ENCODE data around the gene BAIAP2. TPM values are rescaled to one million over a fixed set of nuclear protein-coding genes. Genes with fewer than 3 reads are reported as not detected.

Gene BAIAP2
- total and polyA plus RNA-seq, 2 of the 13 experiments (the other 11 are each of a cell fraction or from before 2014, with no cell fraction given) = 22.5 to 24.0 TPM

DNA sequence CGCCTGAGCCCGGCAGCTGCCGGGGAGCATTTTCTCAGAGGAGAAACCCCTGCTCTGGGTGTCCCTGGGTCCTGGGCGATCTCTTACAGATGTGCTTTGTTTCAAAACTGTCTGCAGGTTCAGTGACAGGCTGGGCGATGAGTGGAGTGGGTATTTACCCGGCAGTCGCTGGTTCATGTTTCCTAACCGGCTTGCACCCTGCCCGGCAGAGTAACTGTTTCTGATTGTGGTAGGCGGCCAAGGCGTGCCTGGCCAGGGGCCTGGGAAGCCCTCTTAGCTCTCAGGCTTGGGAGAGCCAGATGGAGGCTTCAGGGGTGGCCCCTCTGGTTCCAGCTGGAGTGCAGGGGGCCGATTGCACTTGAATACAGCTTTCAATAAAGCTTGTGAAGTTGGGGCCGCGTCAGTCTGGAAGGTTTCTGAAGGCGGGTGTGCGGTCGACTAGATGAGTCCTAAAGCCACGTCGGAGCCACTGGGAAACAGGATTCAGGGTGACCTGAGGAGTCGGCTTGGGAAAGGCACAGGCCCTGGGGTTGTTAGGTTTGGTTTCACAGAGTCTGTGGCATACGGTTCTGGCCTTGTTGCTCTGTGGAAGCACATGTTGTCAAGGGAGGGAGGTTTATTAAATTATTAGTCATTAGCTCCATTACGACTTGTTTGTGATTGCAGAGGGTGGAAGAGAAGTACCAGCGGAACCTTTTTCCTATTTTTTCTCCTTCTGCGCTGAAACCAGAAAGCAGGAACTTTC lies 1.4 kb downstream of the BAIAP2 start (continued):
- TF ChIP-seq, protein P1, sequence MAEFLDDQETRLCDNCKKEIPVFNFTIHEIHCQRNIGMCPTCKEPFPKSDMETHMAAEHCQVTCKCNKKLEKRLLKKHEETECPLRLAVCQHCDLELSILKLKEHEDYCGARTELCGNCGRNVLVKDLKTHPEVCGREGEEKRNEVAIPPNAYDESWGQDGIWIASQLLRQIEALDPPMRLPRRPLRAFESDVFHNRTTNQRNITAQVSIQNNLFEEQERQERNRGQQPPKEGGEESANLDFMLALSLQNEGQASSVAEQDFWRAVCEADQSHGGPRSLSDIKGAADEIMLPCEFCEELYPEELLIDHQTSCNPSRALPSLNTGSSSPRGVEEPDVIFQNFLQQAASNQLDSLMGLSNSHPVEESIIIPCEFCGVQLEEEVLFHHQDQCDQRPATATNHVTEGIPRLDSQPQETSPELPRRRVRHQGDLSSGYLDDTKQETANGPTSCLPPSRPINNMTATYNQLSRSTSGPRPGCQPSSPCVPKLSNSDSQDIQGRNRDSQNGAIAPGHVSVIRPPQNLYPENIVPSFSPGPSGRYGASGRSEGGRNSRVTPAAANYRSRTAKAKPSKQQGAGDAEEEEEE (CRISPR knock-in tag; IDR thresholded peaks at IDR 0.05; ENCODE audit: borderline replicate concordance) = no peak
- TF ChIP-seq GLI4 (CRISPR knock-in tag; IDR thresholded peaks at IDR 0.05; ENCODE audit: borderline replicate concordance) (peak; percentile 20; the same call in 1 of the 2 replicates), ZNF350 (CRISPR knock-in tag; IDR thresholded peaks at IDR 0.05; ENCODE audit: borderline replicate concordance, low read depth) (peak; percentile 36; the same call in 1 of the 2 replicates), MXD4 (CRISPR knock-in tag; IDR thresholded peaks at IDR 0.05) (0 out of 2 replicates have a peak, but pooled peaks have one; percentile 7), BRCA1 (CRISPR knock-in tag; IDR thresholded peaks at IDR 0.05) (no peak), ZNF296 (CRISPR knock-in tag; conservative IDR thresholded peaks at IDR 0.05) (0 out of 2 replicates have a peak, but pooled peaks have one; percentile 5), MZF1 (CRISPR knock-in tag; IDR thresholded peaks at IDR 0.05; ENCODE audit: borderline replicate concordance) (no peak), ZNF225 (CRISPR knock-in tag; IDR thresholded peaks at IDR 0.05) (peak; percentile 20; the same call in 1 of the 2 replicates), ZNF430 (CRISPR knock-in tag; IDR thresholded peaks at IDR 0.05) (0 out of 2 replicates have a peak, but pooled peaks have one; percentile 25), NFE2 (CRISPR knock-in tag; IDR thresholded peaks at IDR 0.05) (no peak), ZNF501 (CRISPR knock-in tag; IDR thresholded peaks at IDR 0.05) (0 out of 2 replicates have a peak, but pooled peaks have one; percentile 46), RFX1 (IDR thresholded peaks at IDR 0.05) (no peak), KLF9 (CRISPR knock-in tag; IDR thresholded peaks at IDR 0.05; ENCODE audit: low read depth) (no peak), ETV5 (CRISPR knock-in tag; IDR thresholded peaks at IDR 0.05; ENCODE audit: borderline replicate concordance) (0 out of 2 replicates have a peak, but pooled peaks have one; percentile 26), ZNF781 (CRISPR knock-in tag; IDR thresholded peaks at IDR 0.05; ENCODE audit: borderline replicate concordance, not compliant biosample characterization) (peak; percentile 47), ZNF44 (CRISPR knock-in tag; IDR thresholded peaks at IDR 0.05) (peak; percentile 78), HDAC6 (IDR thresholded peaks at IDR 0.05; ENCODE audit: low read depth, low read length) (no peak), CREM (IDR thresholded peaks at IDR 0.05) (no peak), CREM (CRISPR knock-in tag; IDR thresholded peaks at IDR 0.05) (no peak), ISL2 (CRISPR knock-in tag; IDR thresholded peaks at IDR 0.05) (no peak)
- TF ChIP-seq, protein P2, sequence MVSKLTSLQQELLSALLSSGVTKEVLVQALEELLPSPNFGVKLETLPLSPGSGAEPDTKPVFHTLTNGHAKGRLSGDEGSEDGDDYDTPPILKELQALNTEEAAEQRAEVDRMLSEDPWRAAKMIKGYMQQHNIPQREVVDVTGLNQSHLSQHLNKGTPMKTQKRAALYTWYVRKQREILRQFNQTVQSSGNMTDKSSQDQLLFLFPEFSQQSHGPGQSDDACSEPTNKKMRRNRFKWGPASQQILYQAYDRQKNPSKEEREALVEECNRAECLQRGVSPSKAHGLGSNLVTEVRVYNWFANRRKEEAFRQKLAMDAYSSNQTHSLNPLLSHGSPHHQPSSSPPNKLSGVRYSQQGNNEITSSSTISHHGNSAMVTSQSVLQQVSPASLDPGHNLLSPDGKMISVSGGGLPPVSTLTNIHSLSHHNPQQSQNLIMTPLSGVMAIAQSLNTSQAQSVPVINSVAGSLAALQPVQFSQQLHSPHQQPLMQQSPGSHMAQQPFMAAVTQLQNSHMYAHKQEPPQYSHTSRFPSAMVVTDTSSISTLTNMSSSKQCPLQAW (CRISPR knock-in tag; IDR thresholded peaks at IDR 0.05) = no peak
- TF ChIP-seq, protein P3, sequence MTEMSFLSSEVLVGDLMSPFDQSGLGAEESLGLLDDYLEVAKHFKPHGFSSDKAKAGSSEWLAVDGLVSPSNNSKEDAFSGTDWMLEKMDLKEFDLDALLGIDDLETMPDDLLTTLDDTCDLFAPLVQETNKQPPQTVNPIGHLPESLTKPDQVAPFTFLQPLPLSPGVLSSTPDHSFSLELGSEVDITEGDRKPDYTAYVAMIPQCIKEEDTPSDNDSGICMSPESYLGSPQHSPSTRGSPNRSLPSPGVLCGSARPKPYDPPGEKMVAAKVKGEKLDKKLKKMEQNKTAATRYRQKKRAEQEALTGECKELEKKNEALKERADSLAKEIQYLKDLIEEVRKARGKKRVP (CRISPR knock-in tag; IDR thresholded peaks at IDR 0.05) = no peak
- TF ChIP-seq, protein P4, sequence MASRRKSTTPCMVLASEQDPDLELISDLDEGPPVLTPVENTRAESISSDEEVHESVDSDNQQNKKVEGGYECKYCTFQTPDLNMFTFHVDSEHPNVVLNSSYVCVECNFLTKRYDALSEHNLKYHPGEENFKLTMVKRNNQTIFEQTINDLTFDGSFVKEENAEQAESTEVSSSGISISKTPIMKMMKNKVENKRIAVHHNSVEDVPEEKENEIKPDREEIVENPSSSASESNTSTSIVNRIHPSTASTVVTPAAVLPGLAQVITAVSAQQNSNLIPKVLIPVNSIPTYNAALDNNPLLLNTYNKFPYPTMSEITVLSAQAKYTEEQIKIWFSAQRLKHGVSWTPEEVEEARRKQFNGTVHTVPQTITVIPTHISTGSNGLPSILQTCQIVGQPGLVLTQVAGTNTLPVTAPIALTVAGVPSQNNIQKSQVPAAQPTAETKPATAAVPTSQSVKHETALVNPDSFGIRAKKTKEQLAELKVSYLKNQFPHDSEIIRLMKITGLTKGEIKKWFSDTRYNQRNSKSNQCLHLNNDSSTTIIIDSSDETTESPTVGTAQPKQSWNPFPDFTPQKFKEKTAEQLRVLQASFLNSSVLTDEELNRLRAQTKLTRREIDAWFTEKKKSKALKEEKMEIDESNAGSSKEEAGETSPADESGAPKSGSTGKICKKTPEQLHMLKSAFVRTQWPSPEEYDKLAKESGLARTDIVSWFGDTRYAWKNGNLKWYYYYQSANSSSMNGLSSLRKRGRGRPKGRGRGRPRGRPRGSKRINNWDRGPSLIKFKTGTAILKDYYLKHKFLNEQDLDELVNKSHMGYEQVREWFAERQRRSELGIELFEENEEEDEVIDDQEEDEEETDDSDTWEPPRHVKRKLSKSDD (CRISPR knock-in tag; IDR thresholded peaks at IDR 0.05; ENCODE audit: low read depth) = 0 out of 2 replicates have a peak, but pooled peaks have one; percentile 33
